COR-L47 (cell line): ENCODE results near the gene ATP4A.
A peak's percentile ranks its signal among the peaks of the same experiment; 100 is the strongest.

Experiments
- DNase-seq: peaks from one replicate; lab custom pipeline; 2025; lab: John Stamatoyannopoulos, UW

ATP4A gene

GRCh38 chr19:35524181-35524837 is 39.1 kb downstream of the ATP4A start:
- no peak for DNase-seq

DNA sequence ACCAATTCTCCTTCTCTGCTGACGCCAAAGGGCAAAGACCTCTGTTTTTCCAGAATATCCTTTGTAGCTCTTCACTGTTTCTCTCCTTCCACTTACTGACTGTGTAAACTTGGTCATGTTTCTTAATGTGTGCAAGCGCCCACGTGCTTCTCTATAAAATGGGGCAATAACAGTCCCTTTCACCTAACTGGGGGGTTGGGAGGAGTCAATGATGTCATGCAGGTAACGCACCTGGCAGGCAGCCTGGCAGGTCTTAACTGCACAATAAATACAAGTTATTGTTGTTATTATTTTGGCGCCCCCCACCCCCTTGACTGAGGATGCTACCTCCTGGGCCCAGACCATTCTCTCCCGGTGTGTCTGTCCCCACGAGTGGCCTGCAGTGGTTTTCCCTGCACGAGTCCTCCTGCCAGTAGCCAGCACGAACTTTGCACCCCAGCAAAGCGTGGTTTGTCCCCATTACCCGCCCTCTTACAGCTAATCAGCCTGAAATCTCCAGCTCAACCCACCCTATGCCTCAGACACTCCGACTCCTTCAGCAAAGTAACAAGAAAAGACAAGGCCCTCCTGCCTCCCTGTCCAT is 40.6 kb downstream of the ATP4A start:
- DNase-seq, result no peak

DNA sequence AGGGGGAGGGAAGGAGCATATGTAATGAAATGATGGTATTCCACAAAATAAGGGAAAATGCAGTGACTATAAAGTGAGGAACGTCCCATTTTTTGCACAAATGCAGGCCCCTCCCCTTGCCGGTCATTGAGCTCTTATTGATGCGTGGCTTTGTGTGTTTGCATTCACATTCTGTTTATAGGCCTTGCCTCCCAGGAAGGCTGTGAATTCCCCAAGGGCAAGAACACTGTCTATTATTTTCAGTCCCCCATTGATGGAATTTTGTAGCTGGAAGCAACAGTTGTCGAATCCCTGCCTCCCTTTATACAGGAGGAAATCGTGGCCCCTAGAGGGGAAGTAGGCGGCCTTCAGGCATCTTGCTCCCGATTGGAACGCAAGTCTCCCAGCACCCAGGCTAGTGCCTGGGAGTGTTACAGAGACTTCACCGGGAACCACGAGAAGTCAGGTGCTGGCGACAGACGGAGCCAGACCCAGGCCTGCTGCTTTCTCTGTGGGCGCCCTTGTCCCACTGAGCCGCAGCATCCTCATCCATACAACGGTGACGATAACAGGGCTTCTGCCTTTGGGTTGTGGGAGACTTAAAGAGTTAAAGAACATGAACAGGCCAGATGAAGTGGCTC is 42.2 kb downstream of the ATP4A start:
- DNase-seq, result no peak

GRCh38 chr19:35519291-35519690 is 44.2 kb downstream of the ATP4A start:
- no peak for DNase-seq

DNA sequence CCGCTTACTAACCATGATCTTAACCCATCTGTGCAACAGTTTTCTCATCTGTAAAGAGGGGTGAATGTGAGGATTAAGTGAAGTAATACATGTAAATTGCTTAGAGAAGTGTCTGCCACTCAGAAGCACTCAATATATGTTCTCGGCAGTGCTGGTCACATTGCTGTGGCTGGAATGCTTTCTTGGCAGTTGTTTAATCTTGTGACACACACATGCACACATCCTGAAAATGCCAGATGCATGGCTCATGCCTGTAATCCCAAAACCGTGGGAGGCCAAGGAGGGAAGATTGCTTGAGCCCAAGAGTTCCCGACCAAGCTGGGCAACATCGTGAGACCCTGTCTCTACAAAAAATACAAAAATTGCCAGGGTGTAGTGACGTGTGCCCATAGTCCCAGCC is 45.1 kb downstream of the ATP4A start:
- DNase-seq, result no peak

DNA sequence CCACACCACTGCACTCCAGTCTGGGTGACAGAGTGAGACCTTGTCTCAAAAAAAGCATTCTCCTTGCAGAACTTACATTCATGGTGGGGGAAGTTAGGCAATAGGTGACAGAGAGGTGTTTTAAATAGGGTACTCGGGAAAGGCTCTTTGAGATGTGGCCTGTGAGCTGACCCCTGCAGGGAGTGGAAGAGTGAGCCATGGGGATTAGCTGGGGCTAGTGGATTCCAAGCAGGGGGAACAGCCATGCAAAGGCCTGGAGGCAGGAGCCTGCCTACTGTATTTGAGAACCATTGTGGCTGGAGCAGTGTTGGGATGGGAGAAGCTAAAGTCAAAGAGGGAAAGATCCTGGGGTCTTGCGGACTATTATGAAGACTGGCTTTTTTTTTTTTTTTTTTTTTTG is 46.1 kb downstream of the ATP4A start:
- no peak for DNase-seq

GRCh38 chr19:35516310-35516709 is 47.1 kb downstream of the ATP4A start:
- DNase-seq, result no peak

GRCh38 chr19:35514282-35514809 is 49.1 kb downstream of the ATP4A start:
- DNase-seq, result no peak

GRCh38 chr19:35513628-35514281 is 49.7 kb downstream of the ATP4A start, which contains the start of gene DMKN:
Gene DMKN, minus strand, starts transcription at chr19:35513649. Its CDS starts 174 bp downstream, at chr19:35513475.
- DNase-seq, result no peak

DNA sequence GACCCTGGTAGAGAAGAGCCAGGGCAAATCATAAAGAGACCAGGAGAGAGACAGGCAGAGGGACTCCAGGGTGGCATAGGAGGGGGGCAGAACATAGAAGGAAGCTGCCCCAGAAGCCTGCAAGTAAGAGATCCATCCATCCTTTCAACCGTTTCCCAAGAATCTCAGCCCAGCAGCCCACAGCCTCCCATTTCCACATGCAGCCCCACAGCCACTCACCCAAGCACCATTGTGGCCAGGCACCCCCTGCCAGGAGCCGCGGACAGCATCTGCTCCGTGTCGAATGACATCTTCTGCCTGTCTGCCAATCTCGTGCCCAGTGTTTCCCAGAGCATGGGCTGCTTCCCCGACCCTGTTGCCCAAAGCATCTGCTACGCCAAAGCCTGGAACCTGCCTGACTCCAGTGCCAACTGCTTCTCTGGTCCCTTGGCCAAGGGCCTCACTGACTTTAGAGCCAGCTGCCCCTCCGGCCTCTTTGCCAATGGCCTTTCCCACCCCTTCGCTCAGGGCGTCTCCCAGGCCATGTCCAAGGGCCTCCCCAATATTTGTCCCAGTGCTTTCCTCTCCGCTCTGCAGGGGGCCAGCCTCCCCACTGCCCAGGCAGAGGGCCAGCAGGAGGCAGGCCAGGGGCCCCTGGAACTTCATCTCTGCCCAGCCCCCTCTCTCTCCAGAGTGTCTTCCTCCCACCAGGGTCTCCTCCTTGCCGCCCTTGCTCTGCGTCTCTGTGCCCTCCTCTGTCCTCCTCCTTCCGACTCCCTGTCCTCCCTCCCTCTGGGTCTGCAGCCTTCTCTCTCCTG is 50.4 kb downstream of the ATP4A start:
- DNase-seq, result no peak

DNA sequence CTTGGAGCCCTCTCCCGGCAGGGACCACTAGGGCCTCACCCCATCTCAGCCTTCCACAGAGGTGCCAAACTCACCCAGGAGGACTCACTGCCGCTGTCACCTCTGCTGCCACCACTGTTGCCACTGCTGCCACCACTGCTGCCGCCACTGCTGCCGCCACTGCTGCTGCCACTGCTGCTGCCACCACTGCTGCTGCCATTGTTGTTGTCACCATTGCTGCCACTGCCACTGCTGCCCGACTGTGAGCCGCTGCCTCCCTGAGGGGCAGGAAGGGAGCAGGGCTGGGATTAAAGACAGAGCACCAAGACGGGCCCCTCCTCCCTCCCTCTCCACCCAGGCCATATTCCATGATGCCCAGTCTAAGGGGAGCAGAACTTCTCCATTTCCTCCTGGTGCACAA is 52.1 kb downstream of the ATP4A start:
- DNase-seq, result no peak

DNA sequence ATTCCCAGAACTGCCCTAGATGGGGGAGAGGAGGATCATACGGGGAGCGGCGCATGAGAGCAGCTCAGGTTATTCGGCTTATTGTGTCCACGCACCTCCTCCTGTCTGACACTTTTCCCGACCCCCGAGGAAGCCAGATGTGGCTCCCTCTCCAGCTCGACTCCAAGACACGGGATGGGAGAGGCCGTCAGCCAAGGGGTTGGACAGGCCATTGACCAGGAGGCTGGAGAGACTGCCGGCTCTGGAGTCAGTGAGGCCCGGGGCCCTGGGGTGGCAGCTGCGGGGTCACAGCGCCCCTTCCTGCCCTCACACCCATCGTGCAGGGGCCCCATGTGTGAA is 52.9 kb downstream of the ATP4A start:
- DNase-seq, result no peak

DNA sequence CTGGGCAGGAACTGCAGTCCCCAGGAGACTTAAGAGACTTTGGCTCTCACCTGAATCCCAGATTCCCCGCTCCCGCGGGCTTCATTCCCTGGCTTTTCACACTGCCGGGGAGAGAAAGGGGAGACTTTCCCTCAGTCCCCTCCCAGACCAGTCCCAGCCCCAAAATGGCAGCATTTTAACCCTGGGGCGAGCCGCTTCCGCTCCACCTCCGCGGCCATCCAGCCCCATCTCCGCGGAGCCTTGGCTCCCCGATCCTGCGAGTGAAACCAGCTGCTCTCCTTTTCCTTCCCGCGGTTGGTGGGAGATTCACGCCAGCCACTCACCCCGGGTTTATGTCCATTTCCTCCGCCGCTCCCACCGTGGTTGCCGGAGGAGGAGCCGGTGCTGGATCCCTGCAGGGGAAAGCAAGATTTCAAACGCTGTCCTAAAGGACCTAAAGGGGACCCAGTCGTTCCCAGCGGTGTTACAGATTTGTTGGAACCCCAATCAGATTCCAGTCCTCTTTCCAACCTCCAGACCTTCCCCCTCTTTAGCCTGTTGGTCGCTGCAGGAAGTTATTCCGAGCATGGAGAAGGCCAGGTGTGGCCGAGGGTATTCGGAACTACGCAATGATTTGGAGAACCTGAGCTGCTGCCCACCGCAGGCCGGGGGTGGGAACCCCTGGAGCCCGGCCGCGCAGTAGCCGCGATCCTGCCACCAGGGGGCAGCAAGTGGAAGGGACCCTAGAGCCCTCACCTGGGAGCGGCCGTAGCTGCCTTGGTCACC is 53.4 kb downstream of the ATP4A start:
- peak; percentile 29 for DNase-seq

- no peak for DNase-seq
Measured at GRCh38 chr19:35509018-35509652, 54.3 kb downstream of the ATP4A start.

- DNase-seq, result no peak
Measured at GRCh38 chr19:35508129-35508528, 55.3 kb downstream of the ATP4A start.

DNA sequence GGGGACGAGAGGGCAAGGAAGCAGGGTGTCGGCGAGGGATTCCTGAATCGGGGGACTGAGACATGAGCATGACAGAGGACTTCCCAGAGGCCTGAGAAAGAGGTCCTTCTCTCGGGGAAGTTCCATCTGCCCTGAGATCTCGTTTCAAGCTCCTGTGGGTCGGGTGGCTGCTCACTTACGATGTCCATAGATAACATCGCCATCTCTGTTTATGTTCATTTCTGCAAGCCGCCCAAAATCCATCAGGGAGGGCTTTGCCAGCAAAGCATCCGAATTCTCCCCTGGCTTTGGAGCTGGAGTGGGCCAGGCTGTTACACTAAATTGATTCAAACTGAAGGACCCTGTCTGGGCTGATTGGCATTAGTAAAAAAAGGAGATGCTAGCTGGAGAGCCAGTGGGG is 55.9 kb downstream of the ATP4A start:
- no peak for DNase-seq

DNA sequence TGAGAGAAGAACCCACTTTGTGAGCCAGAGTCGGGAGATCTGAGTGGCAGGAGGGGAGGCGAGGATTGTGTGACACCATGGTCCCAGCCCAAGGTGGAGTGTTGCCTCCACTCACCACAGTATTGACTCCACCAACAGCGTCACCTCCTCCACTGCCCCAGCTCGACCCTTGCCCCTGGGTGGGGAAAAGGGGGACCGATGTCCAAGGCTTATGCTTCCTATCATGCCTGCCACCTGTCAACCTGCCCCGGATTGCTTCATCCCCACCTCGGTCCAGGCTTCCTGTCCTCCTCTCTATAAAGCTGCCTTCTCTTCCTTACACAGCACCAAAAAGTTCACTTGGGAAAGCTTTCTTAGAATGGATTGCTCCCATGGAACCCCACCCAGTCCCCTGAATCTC is 57.4 kb downstream of the ATP4A start:
- DNase-seq, result no peak

- no peak for DNase-seq
Measured at GRCh38 chr19:35502751-35503150, 60.7 kb downstream of the ATP4A start.

DNA sequence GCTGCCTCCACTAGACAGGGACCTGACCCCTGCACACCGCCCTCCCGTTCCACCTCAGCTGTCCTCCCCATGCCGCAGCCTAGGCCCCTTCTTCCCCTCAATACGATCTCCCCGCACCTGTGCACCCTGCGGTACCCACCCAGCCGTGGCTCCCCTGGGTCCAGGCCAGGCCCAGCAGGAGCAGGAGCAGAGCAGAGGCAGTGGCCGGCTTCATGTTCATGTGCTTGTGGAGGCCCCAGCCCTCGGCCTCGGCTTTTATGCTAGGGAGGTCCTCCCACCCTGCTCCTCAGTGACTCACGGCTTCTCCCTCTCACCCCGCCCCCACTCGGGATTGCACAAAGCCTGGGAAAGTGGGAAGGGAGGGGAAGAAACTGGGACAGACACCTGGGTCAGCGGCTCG is 61.8 kb downstream of the ATP4A start:
- DNase-seq, result no peak

- no peak for DNase-seq
Measured at GRCh38 chr19:35500611-35501010, 62.8 kb downstream of the ATP4A start.
